NB4 (cell line): ENCODE measurements around the gene SLC22A23.

Experiments used
- MYC ChIP-seq: IDR thresholded peaks from 2 replicates; pipeline ENCODE4 v1.6.1; 2011; ENCODE audit warnings: low read depth, low read length
- POLR2A ChIP-seq: IDR thresholded peaks from 2 replicates; pipeline ENCODE4 v1.6.1; 2011; ENCODE audit warnings: mild to moderate bottlenecking; ENCODE audit not compliant: insufficient read length; ENCODE audit errors: extremely low read depth
- TF ChIP-seq, protein P1 (sequence below): IDR thresholded peaks from one replicate; pipeline ENCODE4 v1.5.1; 2012; ENCODE audit warnings: low read depth, low read length
- TF ChIP-seq, protein P2 (sequence below): IDR thresholded peaks from 2 replicates; pipeline ENCODE4 v1.6.1; 2011; ENCODE audit warnings: low read depth, low read length

GRCh38 chr6:3456898-3457709 is at the start of gene SLC22A23:
- TF ChIP-seq, protein P1, sequence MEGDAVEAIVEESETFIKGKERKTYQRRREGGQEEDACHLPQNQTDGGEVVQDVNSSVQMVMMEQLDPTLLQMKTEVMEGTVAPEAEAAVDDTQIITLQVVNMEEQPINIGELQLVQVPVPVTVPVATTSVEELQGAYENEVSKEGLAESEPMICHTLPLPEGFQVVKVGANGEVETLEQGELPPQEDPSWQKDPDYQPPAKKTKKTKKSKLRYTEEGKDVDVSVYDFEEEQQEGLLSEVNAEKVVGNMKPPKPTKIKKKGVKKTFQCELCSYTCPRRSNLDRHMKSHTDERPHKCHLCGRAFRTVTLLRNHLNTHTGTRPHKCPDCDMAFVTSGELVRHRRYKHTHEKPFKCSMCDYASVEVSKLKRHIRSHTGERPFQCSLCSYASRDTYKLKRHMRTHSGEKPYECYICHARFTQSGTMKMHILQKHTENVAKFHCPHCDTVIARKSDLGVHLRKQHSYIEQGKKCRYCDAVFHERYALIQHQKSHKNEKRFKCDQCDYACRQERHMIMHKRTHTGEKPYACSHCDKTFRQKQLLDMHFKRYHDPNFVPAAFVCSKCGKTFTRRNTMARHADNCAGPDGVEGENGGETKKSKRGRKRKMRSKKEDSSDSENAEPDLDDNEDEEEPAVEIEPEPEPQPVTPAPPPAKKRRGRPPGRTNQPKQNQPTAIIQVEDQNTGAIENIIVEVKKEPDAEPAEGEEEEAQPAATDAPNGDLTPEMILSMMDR: peak; percentile 32
- TF ChIP-seq POLR2A (no peak), MYC (no peak)
- TF ChIP-seq, protein P2, sequence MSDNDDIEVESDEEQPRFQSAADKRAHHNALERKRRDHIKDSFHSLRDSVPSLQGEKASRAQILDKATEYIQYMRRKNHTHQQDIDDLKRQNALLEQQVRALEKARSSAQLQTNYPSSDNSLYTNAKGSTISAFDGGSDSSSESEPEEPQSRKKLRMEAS: no peak
